GM19468 (cell line): Measurements from ENCODE around the gene BBS12.
A peak's percentile ranks its signal among the peaks of the same experiment; 100 is the strongest.
"Not testable (repeated sequence)": the region's sequence is repeated elsewhere in the genome, so short reads cannot be mapped to it uniquely, and the experiment has no call there.

ENCODE experiments used
- ATAC-seq: cut with Tn5 transposase; IDR thresholded peaks from one replicate; pipeline ENCODE4 v1.9.1; 2021; ENCODE audit warnings: mild to moderate bottlenecking, moderate library complexity, moderate number of reproducible peaks; ENCODE audit not compliant: unreplicated experiment; ENCODE audit errors: extremely low read depth

BBS12 gene

GRCh38 chr4:122762966-122763716, 30.6 kb downstream of the BBS12 start:
- no peak for ATAC-seq

GRCh38 chr4:122764071-122764820, 31.7 kb downstream of the BBS12 start:
- ATAC-seq = no peak

- peak; percentile 69 for ATAC-seq
These were observed 32.3 kb downstream of the BBS12 start for GRCh38 chr4:122764821-122765215.

GRCh38 chr4:122765692-122766352, 33.3 kb downstream of the BBS12 start:
- ATAC-seq = no peak

- no peak for ATAC-seq
These were observed 33.8 kb downstream of the BBS12 start for GRCh38 chr4:122766353-122766705.

- no peak for ATAC-seq
These were observed 34.4 kb downstream of the BBS12 start for GRCh38 chr4:122766950-122767349.

GRCh38 chr4:122771724-122772123, 39.2 kb downstream of the BBS12 start:
- ATAC-seq = no peak

- no peak for ATAC-seq
These were observed 39.8 kb downstream of the BBS12 start for GRCh38 chr4:122772311-122772710.

GRCh38 chr4:122772986-122773385, 40.5 kb downstream of the BBS12 start:
- no peak for ATAC-seq

- no peak for ATAC-seq
These were observed 42.5 kb downstream of the BBS12 start for GRCh38 chr4:122775039-122775438.

- no peak for ATAC-seq
These were observed 43.7 kb downstream of the BBS12 start for GRCh38 chr4:122775987-122776836.

GRCh38 chr4:122776916-122777315, 44.4 kb downstream of the BBS12 start:
- ATAC-seq = no peak

- no peak for ATAC-seq
These were observed 45.6 kb downstream of the BBS12 start for GRCh38 chr4:122777846-122778673.

- ATAC-seq = no peak
These were observed 49.0 kb downstream of the BBS12 start for GRCh38 chr4:122781486-122781885.

GRCh38 chr4:122783301-122784215, 51.1 kb downstream of the BBS12 start:
- ATAC-seq = no peak

- no peak for ATAC-seq
These were observed 51.8 kb downstream of the BBS12 start for GRCh38 chr4:122784261-122784660.

- no peak for ATAC-seq
These were observed 52.6 kb downstream of the BBS12 start for GRCh38 chr4:122785099-122785498.

GRCh38 chr4:122786296-122786695, 53.8 kb downstream of the BBS12 start:
- not testable (repeated sequence) for ATAC-seq
